GM12874 (cell line): Measurements from ENCODE around the gene MTA3.

ENCODE experiments used
- TF ChIP-seq, protein P1 (sequence below): IDR thresholded peaks from 2 replicates; pipeline ENCODE4 v1.5.1; 2011; ENCODE audit warnings: low read depth, mild to moderate bottlenecking, control low read depth, low read length, moderate library complexity; ENCODE audit not compliant: insufficient read depth

MTA3 gene

DNA sequence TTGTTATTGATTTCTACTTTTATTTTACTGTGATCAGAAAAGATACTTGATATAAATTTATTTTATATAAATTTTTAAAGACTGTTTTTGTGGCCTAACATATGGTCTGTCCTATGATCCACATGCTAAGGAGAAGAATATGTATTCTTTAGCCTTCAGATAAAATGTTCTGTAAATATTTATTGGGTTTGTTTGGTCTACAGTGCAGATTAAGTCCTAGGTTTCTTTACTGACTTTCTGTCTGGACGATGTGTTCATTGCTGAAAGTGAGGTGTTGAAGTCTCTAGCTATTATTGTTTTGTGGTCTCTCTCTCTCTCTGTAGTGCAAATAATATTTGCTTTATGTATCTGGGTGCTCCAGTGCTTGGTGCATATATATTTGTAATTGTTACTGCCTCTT is 165.4 kb downstream of the MTA3 start:
- TF ChIP-seq, protein P1, sequence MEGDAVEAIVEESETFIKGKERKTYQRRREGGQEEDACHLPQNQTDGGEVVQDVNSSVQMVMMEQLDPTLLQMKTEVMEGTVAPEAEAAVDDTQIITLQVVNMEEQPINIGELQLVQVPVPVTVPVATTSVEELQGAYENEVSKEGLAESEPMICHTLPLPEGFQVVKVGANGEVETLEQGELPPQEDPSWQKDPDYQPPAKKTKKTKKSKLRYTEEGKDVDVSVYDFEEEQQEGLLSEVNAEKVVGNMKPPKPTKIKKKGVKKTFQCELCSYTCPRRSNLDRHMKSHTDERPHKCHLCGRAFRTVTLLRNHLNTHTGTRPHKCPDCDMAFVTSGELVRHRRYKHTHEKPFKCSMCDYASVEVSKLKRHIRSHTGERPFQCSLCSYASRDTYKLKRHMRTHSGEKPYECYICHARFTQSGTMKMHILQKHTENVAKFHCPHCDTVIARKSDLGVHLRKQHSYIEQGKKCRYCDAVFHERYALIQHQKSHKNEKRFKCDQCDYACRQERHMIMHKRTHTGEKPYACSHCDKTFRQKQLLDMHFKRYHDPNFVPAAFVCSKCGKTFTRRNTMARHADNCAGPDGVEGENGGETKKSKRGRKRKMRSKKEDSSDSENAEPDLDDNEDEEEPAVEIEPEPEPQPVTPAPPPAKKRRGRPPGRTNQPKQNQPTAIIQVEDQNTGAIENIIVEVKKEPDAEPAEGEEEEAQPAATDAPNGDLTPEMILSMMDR = no peak

DNA sequence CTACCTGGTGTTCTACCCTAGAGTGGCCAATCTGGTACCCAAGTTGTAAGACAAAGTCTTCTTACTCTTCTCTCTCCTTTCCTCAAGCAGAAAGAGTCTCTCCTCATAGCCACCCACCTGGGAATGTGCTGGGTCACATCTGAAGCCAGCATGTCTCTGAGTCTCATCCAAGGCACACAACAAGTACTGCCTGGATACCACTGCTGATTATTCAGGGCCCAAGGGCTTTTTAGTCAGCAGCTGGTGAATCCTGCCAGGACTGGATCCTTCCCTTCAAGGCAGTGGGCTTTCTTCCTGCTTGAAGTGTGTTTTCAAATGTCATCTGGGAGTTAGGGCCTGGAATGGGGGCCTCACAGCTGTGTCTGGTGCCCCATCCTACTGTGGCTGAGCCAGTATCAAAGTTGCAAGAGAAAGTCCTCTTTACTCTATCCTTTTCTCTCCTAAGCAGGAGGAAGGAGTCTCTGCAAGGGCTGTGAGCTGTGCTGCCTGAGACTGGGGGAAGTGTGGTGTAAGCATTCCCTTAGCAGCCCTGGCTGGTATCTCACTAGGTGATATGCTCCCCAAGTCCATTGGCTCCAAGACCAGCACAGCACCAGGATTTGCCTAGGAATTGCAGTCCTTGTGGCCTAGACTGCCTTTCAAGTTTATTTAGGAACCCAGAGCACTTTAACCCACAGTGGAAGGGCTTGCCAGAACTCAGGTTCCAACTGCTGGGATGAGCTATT is 168.3 kb downstream of the MTA3 start:
- TF ChIP-seq, protein P1 = no peak

DNA sequence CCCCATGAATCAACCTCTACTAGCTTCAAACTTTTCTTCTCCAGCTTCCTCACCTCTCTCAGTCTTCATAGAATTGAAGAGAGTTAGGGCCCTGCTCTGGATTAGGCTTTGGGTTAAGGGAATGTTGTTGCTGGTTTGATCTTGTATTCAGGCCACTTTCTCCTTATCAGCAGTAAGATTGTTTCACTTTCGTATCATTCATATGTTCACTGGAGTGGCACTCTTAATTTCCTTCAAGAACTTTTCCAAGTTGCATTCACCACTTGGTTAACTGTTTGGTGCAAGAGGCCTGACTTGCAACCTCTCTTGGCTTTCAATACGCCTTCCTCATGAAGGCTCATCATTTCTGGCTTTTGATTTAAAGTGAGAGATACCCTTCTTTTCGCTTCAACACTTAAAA is 172.7 kb downstream of the MTA3 start:
- TF ChIP-seq, protein P1 = no peak

DNA sequence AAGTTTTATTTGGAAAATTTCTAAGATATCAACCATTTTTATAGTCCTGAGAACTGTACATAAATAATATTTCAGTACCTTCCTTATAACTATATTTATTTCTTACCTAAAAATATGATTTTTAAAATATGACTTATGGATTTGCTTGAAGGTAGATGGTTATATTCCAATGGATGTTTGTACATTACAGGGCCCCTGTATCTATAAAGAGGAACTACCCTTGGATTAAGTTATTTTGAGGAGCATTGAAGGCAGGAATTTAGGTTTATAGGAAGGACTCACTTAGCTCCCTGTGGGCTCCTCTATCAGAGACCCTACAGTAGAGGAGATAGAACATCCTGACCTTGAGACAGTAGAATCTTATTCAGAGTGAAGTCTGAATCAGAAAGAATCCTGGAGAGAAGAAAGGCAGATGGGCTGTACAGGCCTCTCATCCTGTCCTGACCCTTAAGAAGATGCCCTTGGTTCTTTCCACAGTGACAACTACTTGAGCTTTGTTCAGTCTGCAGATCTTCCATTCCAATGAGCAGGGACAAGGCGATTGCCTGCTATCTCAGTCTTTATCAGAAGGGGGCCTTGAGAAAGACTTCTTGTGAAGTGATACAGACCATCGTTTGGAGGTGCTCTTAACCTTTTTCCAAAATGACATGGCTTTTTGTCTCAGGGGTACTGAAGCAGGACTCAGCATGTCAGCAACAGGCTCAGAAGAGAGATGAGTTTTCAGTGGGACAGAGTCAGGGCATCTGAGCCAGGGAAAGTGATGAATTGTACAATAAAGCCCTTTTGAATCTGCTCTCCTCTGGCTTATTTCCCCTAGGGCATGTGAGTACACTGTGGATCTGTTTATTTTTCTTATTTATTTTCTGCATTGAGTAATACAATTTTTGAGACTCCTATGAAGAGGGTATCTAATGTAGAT is 174.6 kb downstream of the MTA3 start:
- TF ChIP-seq, protein P1 = no peak; the same call in 1 of the 2 replicates

DNA sequence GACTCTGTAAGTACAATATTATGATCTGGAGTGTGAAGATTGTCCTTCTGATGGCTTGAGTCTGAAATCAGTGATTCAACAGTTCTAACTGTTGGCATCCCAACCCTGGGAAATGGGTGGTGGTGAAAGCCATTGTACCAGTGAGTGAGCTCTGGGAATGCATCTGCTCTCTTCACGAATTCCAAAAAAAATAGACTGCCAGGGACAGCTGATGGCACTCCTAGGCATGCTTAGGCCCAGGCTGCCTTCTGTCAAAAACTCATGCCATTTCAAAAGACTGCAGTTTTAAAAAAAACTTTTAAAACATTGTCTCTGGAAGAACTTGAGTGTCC is 175.2 kb downstream of the MTA3 start:
- TF ChIP-seq, protein P1 = no peak

DNA sequence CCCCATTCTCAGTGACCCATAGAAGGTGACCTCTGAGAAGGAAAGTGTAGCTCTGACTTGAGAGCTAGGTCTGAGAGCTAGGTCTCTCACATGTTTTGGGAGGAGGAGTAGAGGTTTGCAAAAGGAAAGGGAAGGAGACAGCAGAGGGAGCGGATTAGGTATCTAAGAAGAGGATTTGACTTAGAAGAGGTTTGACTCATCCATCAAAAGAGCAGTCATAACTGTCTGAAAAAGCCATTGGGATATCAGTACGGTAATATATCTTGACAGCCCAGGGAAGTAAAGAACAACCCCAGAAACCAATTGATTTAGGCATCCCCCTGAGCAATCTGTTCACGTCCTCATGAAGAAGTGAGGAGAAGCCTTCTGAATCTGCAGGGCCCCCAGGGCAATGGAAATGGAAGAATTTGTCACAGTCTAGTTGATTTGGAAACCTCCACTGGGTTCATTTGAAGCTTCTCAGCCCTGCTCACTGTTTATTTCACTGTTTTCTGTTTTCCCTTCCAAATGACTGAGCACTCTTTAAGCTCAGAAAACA is 176.2 kb downstream of the MTA3 start:
- TF ChIP-seq, protein P1 = no peak

DNA sequence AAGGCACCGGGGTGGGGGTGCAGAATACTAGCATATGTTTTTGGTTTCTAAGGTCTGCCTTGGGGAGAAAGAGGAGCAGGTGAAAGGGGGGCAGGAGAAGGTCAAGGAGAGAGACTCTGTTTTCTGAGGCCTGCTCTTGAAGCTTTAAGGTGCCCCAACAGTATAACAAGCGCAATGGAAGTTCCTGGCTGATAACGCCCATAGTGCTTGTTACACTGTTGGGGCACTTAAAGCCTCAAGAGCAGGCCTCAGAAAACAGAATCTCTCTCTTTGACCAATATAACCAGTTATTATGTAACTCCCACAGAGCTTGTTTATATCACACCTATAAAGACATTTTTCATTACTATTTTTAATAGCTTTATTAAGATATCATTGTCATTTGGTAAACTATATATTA is 179.0 kb downstream of the MTA3 start:
- TF ChIP-seq, protein P1 = no peak
